Ramos (cell line): Measurements from ENCODE around the gene ATP5F1D.
"Not testable (repeated sequence)": the region's sequence is repeated elsewhere in the genome, so short reads cannot be mapped to it uniquely, and the experiment has no call there.

ENCODE experiments used
- in situ Hi-C: fragments of 300-500 bp; cut with MboI; formaldehyde crosslinking; loops from one replicate; pipeline ENCODE4 v1.14.3; 2022; ENCODE audit warnings: low sequenced_read_pairs; ENCODE audit not compliant: unreplicated experiment

ATP5F1D gene

DNA sequence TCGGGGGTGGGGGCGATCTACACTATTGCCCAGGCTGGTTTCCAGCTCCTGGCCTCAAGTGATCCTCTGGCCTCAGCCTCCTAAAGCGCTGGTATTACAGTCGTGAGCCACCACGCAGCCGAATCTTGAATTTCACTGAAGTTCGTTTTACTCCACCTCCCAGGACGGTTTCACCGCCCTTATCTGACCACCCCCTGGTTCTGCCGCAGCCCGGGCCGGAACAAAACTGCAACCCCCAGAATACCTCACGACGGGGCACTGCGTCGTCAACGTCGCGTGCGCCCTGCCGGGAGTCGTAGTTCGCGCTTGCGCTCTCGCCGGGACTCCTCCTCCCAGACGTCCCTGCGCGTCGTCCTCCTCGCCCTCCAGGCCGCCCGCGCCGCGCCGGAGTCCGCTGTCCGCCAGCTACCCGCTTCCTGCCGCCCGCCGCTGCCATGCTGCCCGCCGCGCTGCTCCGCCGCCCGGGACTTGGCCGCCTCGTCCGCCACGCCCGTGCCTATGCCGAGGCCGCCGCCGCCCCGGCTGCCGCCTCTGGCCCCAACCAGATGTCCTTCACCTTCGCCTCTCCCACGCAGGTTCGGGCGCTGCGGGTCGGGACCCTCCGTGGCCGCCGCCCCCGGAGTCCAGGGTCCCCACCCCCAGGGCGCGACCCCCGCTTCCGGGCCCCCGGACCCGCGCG is at the start of gene ATP5F1D:
TSS of gene ATP5F1D (plus strand) at position 335 of the 679 bp plus-strand sequence. CDS start at position 435, 100 bp downstream.
- in situ Hi-C loops = no loop called here

DNA sequence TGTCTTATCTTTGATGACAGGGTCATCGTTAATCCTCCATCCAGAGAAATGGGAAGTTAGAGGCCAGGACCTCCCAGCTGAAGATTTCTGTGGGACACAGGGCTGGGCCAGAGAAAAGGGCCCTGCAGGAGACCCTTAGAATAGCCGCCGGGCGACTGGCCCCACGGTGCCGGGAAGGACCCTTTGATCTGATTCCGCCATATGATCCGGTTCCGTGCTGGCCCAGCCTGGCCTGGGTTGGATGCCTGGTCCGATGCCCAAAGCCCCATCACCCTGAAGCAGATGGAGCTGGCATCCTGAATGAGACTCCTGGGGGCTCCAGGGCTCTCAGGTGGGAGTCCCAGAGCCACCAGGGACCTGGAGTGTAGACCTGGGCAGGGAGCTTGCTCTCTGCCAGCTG is 42.0 kb upstream of the ATP5F1D start:
- in situ Hi-C loops = no loop called here

DNA sequence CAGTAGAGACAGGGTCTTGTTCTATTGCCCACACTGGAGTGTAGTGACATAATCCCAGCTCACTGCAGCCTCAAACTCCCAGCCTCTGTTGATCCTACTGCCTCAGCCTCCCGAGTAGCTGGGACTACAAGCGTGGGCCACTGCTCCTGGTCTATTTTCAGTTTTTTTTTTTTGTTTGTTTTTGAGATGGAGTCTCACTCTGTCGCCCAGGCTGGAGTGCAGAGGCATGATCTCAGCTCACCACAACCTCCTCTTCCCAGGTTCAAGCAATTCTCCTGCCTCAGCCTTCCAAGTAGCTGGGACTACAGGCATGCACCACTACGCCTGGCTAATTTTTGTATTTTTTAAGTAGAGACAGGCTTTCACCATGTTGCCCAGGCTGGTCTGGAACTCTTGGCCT is 40.9 kb upstream of the ATP5F1D start:
- in situ Hi-C loops = not testable (repeated sequence)

DNA sequence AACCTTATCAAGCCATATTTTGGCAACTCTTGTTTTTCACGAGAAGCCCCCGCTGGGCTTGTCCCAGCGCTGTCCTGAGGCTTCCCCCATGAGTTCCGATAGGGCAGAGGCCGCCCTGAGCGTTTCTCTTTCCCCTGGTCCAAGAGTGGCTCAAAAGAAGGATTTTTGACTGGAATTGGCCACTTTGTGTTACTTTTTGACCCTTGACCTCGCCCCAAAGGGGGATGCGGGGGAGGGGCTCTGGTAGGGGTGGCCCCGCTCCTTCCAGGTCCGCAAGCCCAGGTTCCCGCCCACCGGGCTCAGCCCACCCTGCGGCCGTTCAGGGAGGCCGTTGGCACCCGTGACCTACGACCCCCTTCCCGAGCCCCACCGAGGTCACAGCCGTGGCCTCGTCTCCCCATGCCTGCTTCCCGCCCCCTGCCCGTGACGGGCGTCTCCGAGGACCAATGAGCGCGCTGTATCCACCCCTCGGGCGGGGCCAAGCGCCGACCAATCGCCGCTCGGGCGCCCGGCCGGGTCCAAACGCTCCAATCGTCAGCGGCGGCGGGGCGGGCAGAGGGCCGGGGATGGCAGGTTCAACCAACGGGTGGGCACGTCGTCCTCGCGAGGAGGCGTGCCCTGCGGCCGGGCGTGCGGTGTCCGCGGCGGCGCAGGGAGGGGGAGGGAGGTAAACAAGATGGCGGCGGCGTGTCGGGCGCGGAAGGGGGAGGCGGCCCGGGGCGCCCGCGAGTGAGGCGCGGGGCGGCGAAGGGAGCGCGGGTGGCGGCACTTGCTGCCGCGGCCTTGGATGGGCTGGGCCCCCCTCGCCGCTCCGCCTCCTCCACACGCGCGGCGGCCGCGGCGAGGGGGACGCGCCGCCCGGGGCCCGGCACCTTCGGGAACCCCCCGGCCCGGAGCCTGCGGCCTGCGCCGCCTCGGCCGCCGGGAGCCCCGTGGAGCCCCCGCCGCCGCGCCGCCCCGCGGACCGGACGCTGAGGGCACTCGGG is 36.1 kb upstream of the ATP5F1D start, which contains the start of gene STK11:
TSS of gene STK11 (plus strand) at position 665 of the 986 bp plus-strand sequence. CDS start 1,136 bp downstream, outside the sequence.
- in situ Hi-C loops = no loop called here

GRCh38 chr19:1206150-1206863 is 35.2 kb upstream of the ATP5F1D start:
- in situ Hi-C loops = no loop called here

DNA sequence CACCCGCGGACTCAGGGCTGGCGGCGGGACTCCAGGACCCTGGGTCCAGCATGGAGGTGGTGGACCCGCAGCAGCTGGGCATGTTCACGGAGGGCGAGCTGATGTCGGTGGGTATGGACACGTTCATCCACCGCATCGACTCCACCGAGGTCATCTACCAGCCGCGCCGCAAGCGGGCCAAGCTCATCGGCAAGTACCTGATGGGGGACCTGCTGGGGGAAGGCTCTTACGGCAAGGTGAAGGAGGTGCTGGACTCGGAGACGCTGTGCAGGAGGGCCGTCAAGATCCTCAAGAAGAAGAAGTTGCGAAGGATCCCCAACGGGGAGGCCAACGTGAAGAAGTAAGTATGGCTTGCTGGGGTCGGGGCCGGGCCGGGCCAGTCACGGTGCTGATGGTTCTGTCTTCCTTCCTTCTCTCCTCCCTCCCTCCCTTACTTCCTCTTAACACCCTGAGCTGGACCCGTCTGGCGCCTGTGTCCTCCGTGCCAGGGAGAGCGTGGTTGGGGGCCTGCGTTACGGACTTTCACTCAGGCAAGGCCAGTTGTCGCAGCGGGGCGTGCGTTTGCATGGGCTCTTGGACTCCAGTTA is 34.6 kb upstream of the ATP5F1D start:
- in situ Hi-C loops = no loop called here

- in situ Hi-C loops = not testable (repeated sequence)
Observed at GRCh38 chr19:1208830-1209229, 32.7 kb upstream of the ATP5F1D start.

DNA sequence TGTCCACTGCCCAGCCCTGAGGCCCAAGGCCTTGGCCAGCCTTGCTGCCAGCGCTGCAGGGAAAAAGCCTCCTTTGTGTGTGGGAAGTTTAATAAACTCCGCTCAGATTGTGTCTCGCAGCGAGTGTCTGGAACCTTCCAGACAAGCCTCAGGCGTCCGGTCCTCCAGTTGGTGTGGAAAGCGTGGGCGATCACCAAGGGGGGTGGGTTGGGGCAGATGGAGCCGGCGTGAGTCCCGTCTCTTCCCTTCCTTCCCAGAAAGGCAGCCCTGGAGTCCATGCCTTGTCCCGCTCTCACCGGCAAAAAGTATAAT is 31.4 kb upstream of the ATP5F1D start:
- in situ Hi-C loops = no loop called here

- in situ Hi-C loops = no loop called here
Observed at GRCh38 chr19:1211494-1212234, 29.9 kb upstream of the ATP5F1D start.

GRCh38 chr19:1213391-1214286 is 27.9 kb upstream of the ATP5F1D start:
- in situ Hi-C loops = no loop called here

DNA sequence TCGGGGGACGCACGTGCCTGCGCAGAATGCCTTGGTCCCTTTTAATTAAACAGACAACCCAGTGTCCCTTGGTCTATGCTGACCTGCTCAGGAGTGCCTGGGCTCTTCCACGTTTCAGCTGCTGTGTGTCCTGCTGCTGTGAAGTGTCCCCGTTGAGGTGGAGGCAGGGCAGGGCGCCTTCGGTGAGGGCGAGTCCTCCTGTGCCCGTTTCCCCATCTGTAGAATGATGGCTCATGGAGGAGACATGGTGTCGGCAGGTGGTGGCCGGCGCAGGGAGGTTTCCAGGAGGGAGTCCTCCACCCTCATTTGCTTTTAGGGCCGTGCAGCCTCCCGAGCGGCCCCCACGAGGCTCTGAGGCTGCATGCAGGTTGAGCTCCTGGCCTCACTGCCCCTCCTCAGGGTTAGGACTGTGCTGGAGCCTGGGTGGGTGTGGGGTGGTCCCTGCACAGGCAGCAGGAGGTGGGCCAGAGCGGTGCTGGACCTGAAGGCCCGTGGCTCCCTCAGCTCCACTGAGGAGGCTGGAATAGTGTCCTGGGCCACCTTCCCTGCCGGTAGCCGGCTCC is 27.2 kb upstream of the ATP5F1D start:
- in situ Hi-C loops = no loop called here

DNA sequence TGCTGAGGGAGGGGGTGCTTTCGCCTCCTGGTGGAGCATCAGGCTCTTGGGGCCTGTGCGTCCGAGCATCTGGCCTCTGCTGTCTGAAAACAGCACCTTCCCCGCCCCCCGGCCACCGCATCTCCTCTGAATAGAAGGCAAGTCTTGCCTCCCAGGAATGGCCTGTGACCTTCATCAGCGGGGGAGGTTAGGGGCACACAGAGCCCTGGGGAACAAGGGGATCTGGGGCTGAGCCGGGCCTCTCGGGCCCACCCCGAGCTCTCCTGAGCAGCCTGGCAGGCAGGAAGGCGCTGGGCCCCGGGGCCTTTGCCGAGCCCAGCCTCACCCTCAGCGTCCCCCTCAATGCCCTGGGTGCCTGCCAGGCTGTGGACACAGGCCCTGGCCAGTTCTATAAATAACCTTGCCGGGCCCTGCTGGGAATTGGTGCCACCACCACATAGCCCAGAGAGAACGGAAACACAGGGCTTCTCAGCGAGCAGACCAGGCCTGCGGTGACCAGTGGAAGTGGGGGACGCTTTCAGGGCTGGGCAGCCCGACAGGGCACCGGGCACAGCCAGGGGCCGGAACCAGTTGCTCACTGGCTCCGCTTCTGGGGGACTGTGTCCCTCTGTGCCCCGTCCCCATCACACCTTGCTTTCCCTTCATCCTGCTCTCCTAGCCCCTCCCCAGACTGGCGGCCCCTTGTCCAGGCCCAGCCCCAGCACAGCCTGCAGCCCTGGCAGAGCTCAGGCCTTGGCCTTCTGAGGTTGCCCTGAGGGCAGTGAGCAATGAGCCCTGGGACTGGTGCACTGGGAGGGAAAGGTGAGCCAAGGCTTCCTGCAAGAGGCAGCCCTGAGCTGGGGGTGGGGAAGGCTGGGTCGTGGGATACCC is 26.5 kb upstream of the ATP5F1D start:
- in situ Hi-C loops = no loop called here

- in situ Hi-C loops = no loop called here
Observed at GRCh38 chr19:1216756-1217155, 24.8 kb upstream of the ATP5F1D start.

DNA sequence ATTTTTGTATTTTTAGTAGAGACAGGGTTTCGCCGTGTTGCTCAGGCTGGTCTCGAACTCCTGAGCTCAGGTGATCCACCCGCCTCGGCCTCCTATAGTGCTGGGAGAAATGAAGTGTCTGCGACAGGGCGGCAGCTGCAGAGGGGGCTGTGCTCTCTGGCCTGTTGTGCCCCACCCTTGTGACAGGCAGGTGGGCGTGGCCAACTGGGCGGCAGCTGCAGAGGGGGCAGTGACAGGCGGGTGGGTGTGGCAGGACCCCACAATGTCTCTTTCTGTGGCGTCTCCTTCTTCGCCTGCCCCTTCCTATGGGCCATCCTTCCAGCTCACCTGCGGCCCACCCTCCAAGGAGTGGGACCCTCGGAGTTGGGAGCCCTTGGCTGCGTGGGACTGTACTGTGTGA is 24.2 kb upstream of the ATP5F1D start:
- in situ Hi-C loops = no loop called here

DNA sequence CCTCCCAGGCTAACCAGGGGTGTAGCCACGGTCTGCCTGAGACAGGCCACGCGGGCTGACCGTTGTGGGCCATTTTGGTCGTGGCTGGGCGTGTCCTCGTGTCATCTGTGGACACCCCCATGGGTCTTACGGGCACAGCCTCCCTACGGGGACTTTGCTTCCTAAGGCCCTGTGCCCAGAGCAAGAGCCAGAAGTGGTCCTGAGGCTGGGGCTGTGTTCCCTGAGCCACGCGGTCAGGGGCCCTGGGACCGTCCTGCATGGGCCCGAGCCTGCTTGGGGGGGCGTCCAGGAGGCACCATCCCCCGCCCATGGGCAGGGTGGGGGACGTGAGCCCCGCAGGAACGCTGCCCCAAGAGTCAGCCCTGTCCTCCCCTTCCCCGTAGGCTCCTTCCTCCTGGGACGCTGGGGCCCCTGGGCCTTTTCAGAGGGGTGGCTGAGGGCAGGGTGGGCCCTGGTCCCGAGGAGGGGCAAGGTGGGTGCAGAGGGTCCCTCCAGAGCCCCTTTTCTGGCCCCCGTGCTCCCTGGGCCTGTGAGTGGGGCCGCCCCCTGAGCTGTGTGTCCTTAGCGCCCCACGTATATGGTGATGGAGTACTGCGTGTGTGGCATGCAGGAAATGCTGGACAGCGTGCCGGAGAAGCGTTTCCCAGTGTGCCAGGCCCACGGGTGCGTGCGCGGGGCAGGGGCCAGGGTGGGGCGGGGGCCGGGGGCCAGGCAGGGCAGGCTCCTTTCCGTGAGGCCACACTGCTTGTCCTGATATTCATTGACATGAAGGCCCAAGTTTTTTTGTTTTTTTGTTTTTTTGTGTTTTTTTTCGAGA is 22.6 kb upstream of the ATP5F1D start:
- in situ Hi-C loops = no loop called here

GRCh38 chr19:1219786-1220476 is 21.6 kb upstream of the ATP5F1D start:
- in situ Hi-C loops = no loop called here
